HCT116 (cell line): Measurements from ENCODE around the gene INTS14. TPM values are rescaled to one million over a fixed set of nuclear protein-coding genes. Genes with fewer than 3 reads are reported as not detected.

ENCODE experiments used
- ATAC-seq: fragments of 200-7000 bp; cut with Tn5 transposase; 2 replicates; pipeline ENCODE4 v1.9.1; 2020; ENCODE audit warnings: mild to moderate bottlenecking, moderate library complexity
- BruUV-seq: library from RNA; stranded (reverse); fragments of 400-500 nt; replicated peaks from 2 replicates; lab custom pipeline; 2021; lab: Mats Ljungman, UMichigan
- CTCF ChIA-PET: fragments of 300-600 bp; sonication (Branson Sonifier 250); formaldehyde crosslinking; loops from one replicate; lab custom pipeline; 2021; ENCODE audit warnings: antibody characterized with exemption; lab: Charles Lee
- POLR2A ChIA-PET: fragments of 300-600, 350-600 bp; sonication (Branson Sonifier 250); formaldehyde crosslinking; loops from one replicate; lab custom pipeline; 2021; ENCODE audit warnings: antibody characterized with exemption; lab: Charles Lee
- RAD21 ChIA-PET, 2 experiments: fragments of 300-600 bp; sonication (Branson Sonifier 250); formaldehyde crosslinking; loops; one replicate each; lab custom pipeline; 2023; ENCODE audit warnings: low total read pairs in 2 of 2; ENCODE audit not compliant: uncharacterized antibody in 2 of 2, unreplicated experiment in 2 of 2, low non-redundant PET in 1 of 2; lab: Charles Lee
- DNase-seq: peaks from one replicate; pipeline ENCODE4 v3.0.0-alpha.2; 2010; ENCODE audit warnings: low read depth, low spot score
- H2AFZ ChIP-seq: fragments of 200-600 bp; shearing (Covaris generic), sonication (generic); 2 replicates; pipeline ENCODE4 v1.6.1; 2017; ENCODE audit warnings: low read depth, mixed run types, mixed read lengths, antibody characterized with exemption, low read length; ENCODE audit not compliant: poor library complexity, severe bottlenecking
- H3K27ac ChIP-seq: 2 replicates; pipeline ENCODE4 v1.5.1; 2012; ENCODE audit warnings: low read depth, low read length
- H3K27me3 ChIP-seq: fragments of 200-600 bp; sonication (generic); 2 replicates; pipeline ENCODE4 v1.6.1; 2016; ENCODE audit warnings: mixed run types, low read length, mixed read lengths; ENCODE audit not compliant: insufficient read depth
- H3K36me3 ChIP-seq, 2 experiments: fragments of 200-500 bp in 1 of 2; fragments of 200-600 bp in 1 of 2; sonication (Bioruptor generic) in 1 of 2; sonication (generic) in 1 of 2; 2 replicates each; pipeline versions ENCODE4 v1.5.1 to v1.6.1; 2014 to 2016; ENCODE audit warnings: low read length in 2 of 2, inconsistent platforms in 1 of 2, mixed read lengths in 1 of 2, mixed run types in 1 of 2; ENCODE audit not compliant: insufficient read depth in 2 of 2, control insufficient read depth in 1 of 2
- H3K4me1 ChIP-seq, 2 experiments: fragments of 200-600 bp in 1 of 2; sonication (generic) in 1 of 2; 2 replicates each; pipeline versions ENCODE4 v1.5.1 to v1.6.1; 2012 to 2017; ENCODE audit warnings: low read length in 2 of 2, inconsistent platforms in 1 of 2, mild to moderate bottlenecking in 1 of 2, mixed read lengths in 1 of 2, mixed run types in 1 of 2, moderate library complexity in 1 of 2; ENCODE audit not compliant: insufficient read depth in 2 of 2, control insufficient read depth in 1 of 2
- H3K4me2 ChIP-seq: fragments of 200-600 bp; sonication (generic); 2 replicates; pipeline ENCODE4 v1.6.1; 2017; ENCODE audit warnings: mixed run types, low read length, mixed read lengths
- H3K4me3 ChIP-seq, 2 experiments: fragments of 200-600 bp in 1 of 2; sonication (generic) in 1 of 2; replicated peaks in 1 of 2; 2 replicates each; pipeline ENCODE4 v1.5.1; 2011 to 2016; ENCODE audit warnings: low read length in 2 of 2, control low read depth in 1 of 2, low read depth in 1 of 2, mild to moderate bottlenecking in 1 of 2, mixed read lengths in 1 of 2, mixed run types in 1 of 2
- H3K79me2 ChIP-seq: fragments of 200-600 bp; sonication (generic); 2 replicates; pipeline ENCODE4 v1.6.1; 2017; ENCODE audit warnings: mild to moderate bottlenecking, mixed run types, low read length, moderate library complexity, mixed read lengths; ENCODE audit not compliant: insufficient read depth
- H3K9ac ChIP-seq: fragments of 200-600 bp; sonication (generic); 2 replicates; pipeline ENCODE4 v1.6.1; 2016; ENCODE audit warnings: low read length, mixed read lengths
- H3K9me2 ChIP-seq: fragments of 200-600 bp; sonication (generic), shearing (Covaris generic); 2 replicates; pipeline ENCODE4 v1.6.1; 2017; ENCODE audit warnings: mixed run types, mild to moderate bottlenecking, moderate library complexity; ENCODE audit not compliant: insufficient read depth
- H3K9me3 ChIP-seq, 2 experiments: fragments of 200-500 bp in 1 of 2; fragments of 200-600 bp in 1 of 2; sonication (Bioruptor generic) in 1 of 2; sonication (generic) in 1 of 2; 2 replicates each; pipeline ENCODE4 v1.6.1; 2014 to 2017; ENCODE audit warnings: low read length in 2 of 2, mixed read lengths in 2 of 2, inconsistent platforms in 1 of 2, low read depth in 1 of 2, mild to moderate bottlenecking in 1 of 2, mixed run types in 1 of 2, moderate library complexity in 1 of 2; ENCODE audit not compliant: control insufficient read depth in 1 of 2, insufficient read depth in 1 of 2
- H4K20me1 ChIP-seq: fragments of 200-600 bp; sonication (generic), shearing (Covaris generic); 2 replicates; pipeline ENCODE4 v1.6.1; 2017; ENCODE audit warnings: mixed run types, mild to moderate bottlenecking, moderate library complexity; ENCODE audit not compliant: insufficient read depth
- CBX3 ChIP-seq: IDR thresholded peaks from 2 replicates; pipeline ENCODE4 v1.6.1; 2012; ENCODE audit warnings: low read depth
- CEBPB ChIP-seq: IDR thresholded peaks from 2 replicates; pipeline ENCODE4 v1.6.1; 2012; ENCODE audit warnings: low read depth
- EGR1 ChIP-seq: IDR thresholded peaks from 2 replicates; pipeline ENCODE4 v1.6.1; 2012; ENCODE audit warnings: low read depth
- EZH2 ChIP-seq: fragments of 200-600 bp; sonication (generic); IDR thresholded peaks from 2 replicates; pipeline ENCODE4 v1.6.1; 2017; ENCODE audit warnings: antibody characterized with exemption, mixed run types
- EZH2phosphoT487 ChIP-seq: fragments of 200-600 bp; IDR thresholded peaks from 2 replicates; pipeline ENCODE4 v1.6.1; 2018; ENCODE audit warnings: antibody characterized with exemption, borderline replicate concordance
- JUND ChIP-seq: IDR thresholded peaks from 2 replicates; pipeline ENCODE4 v1.6.1; 2012
- POLR2A ChIP-seq: IDR thresholded peaks from 2 replicates; pipeline ENCODE4 v1.7.0; 2011; ENCODE audit warnings: borderline replicate concordance; ENCODE audit not compliant: insufficient read depth, insufficient read length; ENCODE audit errors: extremely low read depth
- SP1 ChIP-seq: IDR thresholded peaks from 2 replicates; pipeline ENCODE4 v1.6.1; 2012; ENCODE audit warnings: low read depth
- SRF ChIP-seq: IDR thresholded peaks from 2 replicates; pipeline ENCODE4 v1.6.1; 2012; ENCODE audit warnings: low read depth
- TCF7L2 ChIP-seq: IDR thresholded peaks from 2 replicates; pipeline ENCODE4 v1.7.0; 2011; ENCODE audit warnings: borderline replicate concordance, inconsistent platforms; ENCODE audit not compliant: insufficient read depth, insufficient read length; ENCODE audit errors: extremely low read depth
- ZFX ChIP-seq: fragments of 450-650 bp; IDR thresholded peaks from 2 replicates; pipeline ENCODE4 v1.6.1; 2017
- intact Hi-C: fragments of 100-400 bp; cut with micrococcal nuclease; formaldehyde crosslinking; loops from 2 replicates; pipeline ENCODE4 v1.10.0; 2022
- total RNA-seq: library from RNA; stranded (reverse); gene quantifications from one replicate; pipeline ENCODE4 v1.2.1, GENCODE V29; 2021; ENCODE audit not compliant: unreplicated experiment
- TF ChIP-seq, protein P1 (sequence below), 3 experiments: fragments of 200-600 bp in 1 of 3; sonication (generic) in 1 of 3; IDR thresholded peaks in 2 of 3; conservative IDR thresholded peaks in 1 of 3; 2 replicates each; pipeline ENCODE4 v1.5.1; 2012 to 2017; ENCODE audit warnings: low read depth in 2 of 3, low read length in 2 of 3, antibody characterized with exemption in 1 of 3, borderline replicate concordance in 1 of 3, control low read depth in 1 of 3, mild to moderate bottlenecking in 1 of 3, mixed read lengths in 1 of 3, mixed run types in 1 of 3, moderate library complexity in 1 of 3; ENCODE audit not compliant: insufficient read depth in 1 of 3
- TF ChIP-seq, protein P2 (sequence below): IDR thresholded peaks from 2 replicates; pipeline ENCODE4 v1.6.1; 2012
- TF ChIP-seq, protein P3 (sequence below): IDR thresholded peaks from 2 replicates; pipeline ENCODE4 v1.6.1; 2011; ENCODE audit warnings: mild to moderate bottlenecking, low read length, moderate library complexity; ENCODE audit not compliant: insufficient replicate concordance; ENCODE audit errors: extremely low read depth

The INTS14 gene
- total RNA-seq, 1 experiment from 2014 or later, result 50.1 TPM

DNA sequence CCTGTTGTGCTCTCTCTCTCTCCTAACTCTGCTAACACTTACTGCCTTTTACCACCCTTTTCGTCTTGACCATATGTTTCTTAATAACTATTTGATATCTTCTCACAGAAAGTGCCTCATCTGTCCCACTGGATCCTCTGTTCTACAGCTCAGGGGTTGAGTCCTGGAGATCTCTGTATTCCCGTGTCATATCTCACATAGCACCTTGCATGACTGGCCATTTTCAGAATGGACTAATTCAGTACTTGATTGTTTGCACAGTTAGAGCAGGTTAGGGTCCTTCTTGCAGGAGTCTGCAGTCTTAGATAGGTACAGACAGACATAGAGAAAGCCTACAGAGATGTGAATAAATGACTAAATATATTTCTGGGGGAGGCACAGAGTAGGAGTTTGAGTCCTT lies 59.7 kb downstream of the INTS14 start:
- no TSS peak for BruUV-seq
- H3K4me2 ChIP-seq, result no peak overlapping the region
- ATAC-seq (no peak), DNase-seq (no peak)
- no peak overlapping the region for H3K4me3 ChIP-seq
- peaks cover 82% of the 10 kb centered on the region for H3K79me2 ChIP-seq
- no peak overlapping the region for H3K27ac ChIP-seq
- H3K4me1 ChIP-seq, result no peaks in the 10 kb centered on the region
- POLR2A ChIA-PET, result no interaction called here
- H3K27me3 ChIP-seq, result no peaks in the 10 kb centered on the region
- peaks cover under 1 to 7% of the 10 kb centered on the region in 2 experiments; a peak in 2 of 4 replicates for H3K36me3 ChIP-seq
- CTCF ChIA-PET, result no interaction called here
- no peaks in the 10 kb centered on the region for H3K9me2 ChIP-seq
- no peak overlapping the region for H3K9ac ChIP-seq
- H3K9me3 ChIP-seq, result no peaks in the 10 kb centered on the region
- no peak overlapping the region for H2AFZ ChIP-seq
- peaks cover 14% of the 10 kb centered on the region; the same call in 1 of the 2 replicates for H4K20me1 ChIP-seq
- intact Hi-C loops, result no loop called here
- no peak for TF ChIP-seq EZH2phosphoT487
- TF ChIP-seq, protein P1, sequence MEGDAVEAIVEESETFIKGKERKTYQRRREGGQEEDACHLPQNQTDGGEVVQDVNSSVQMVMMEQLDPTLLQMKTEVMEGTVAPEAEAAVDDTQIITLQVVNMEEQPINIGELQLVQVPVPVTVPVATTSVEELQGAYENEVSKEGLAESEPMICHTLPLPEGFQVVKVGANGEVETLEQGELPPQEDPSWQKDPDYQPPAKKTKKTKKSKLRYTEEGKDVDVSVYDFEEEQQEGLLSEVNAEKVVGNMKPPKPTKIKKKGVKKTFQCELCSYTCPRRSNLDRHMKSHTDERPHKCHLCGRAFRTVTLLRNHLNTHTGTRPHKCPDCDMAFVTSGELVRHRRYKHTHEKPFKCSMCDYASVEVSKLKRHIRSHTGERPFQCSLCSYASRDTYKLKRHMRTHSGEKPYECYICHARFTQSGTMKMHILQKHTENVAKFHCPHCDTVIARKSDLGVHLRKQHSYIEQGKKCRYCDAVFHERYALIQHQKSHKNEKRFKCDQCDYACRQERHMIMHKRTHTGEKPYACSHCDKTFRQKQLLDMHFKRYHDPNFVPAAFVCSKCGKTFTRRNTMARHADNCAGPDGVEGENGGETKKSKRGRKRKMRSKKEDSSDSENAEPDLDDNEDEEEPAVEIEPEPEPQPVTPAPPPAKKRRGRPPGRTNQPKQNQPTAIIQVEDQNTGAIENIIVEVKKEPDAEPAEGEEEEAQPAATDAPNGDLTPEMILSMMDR (IDR thresholded peaks at IDR 0.05 in 2 of 3, conservative IDR thresholded peaks at IDR 0.05 in 1 of 3; ENCODE audit: borderline replicate concordance in 1 of 3, insufficient read depth in 1 of 3, low read depth in 2 of 3, low read length in 2 of 3), result no peak
- TF ChIP-seq POLR2A, result no peak
- TF ChIP-seq ZFX, result no peak
- RAD21 ChIA-PET, result no interaction called here

DNA sequence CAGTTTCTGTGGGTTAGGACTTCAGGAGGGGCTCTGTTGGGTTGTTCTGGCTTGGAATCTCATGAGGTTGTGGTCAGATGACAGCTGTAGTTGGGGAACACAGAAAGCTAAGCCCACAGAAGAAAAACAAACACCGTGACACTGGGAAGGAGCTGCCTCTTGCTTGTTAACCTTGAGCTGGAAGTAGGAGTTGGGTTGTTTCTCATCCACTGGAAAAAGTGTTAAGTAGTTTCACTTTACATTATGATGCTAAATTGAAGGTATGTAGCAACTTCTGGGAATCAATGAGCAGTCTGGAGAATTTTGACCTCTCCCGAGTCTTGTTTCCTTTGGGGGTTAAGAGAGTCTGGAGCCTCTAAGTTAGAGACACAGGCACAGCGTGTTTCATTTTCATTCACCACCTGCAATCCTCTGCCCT lies 60.2 kb downstream of the INTS14 start:
- intact Hi-C loops, result no loop called here
- H3K9ac ChIP-seq, result no peak overlapping the region
- H4K20me1 ChIP-seq, result peaks cover 16% of the 10 kb centered on the region; the same call in 1 of the 2 replicates
- no TSS peak for BruUV-seq
- no peaks in the 10 kb centered on the region for H3K4me1 ChIP-seq
- H3K9me3 ChIP-seq, result no peaks in the 10 kb centered on the region
- no peak overlapping the region for H2AFZ ChIP-seq
- no peak overlapping the region for H3K27ac ChIP-seq
- H3K4me3 ChIP-seq, result no peak overlapping the region
- DNase-seq, result no peak
- ChIA-PET CTCF (no interaction called here), RAD21 (no interaction called here), POLR2A (interaction anchor here (0.6 kb wide), 1 partner anchor 539 kb away, joined by 3 read pairs; no protein-coding TSS in a partner anchor)
- H3K9me2 ChIP-seq, result no peaks in the 10 kb centered on the region
- H3K4me2 ChIP-seq, result no peak overlapping the region
- H3K27me3 ChIP-seq, result no peaks in the 10 kb centered on the region
- peaks cover 0 to 7% of the 10 kb centered on the region in 2 experiments; a peak in 1 of 4 replicates for H3K36me3 ChIP-seq
- ATAC-seq, result no peak
- peaks cover 83% of the 10 kb centered on the region for H3K79me2 ChIP-seq
- TF ChIP-seq JUND (no peak), TCF7L2 (no peak), SRF (no peak), EGR1 (no peak), CEBPB (no peak), ZFX (no peak), POLR2A (no peak), SP1 (no peak), CBX3 (no peak), EZH2 (no peak)
- TF ChIP-seq, protein P2, sequence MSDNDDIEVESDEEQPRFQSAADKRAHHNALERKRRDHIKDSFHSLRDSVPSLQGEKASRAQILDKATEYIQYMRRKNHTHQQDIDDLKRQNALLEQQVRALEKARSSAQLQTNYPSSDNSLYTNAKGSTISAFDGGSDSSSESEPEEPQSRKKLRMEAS, result no peak
- TF ChIP-seq, protein P1 (IDR thresholded peaks at IDR 0.05 in 2 of 3, conservative IDR thresholded peaks at IDR 0.05 in 1 of 3; ENCODE audit: borderline replicate concordance in 1 of 3, insufficient read depth in 1 of 3, low read depth in 2 of 3, low read length in 2 of 3), result no peak
- TF ChIP-seq, protein P3, sequence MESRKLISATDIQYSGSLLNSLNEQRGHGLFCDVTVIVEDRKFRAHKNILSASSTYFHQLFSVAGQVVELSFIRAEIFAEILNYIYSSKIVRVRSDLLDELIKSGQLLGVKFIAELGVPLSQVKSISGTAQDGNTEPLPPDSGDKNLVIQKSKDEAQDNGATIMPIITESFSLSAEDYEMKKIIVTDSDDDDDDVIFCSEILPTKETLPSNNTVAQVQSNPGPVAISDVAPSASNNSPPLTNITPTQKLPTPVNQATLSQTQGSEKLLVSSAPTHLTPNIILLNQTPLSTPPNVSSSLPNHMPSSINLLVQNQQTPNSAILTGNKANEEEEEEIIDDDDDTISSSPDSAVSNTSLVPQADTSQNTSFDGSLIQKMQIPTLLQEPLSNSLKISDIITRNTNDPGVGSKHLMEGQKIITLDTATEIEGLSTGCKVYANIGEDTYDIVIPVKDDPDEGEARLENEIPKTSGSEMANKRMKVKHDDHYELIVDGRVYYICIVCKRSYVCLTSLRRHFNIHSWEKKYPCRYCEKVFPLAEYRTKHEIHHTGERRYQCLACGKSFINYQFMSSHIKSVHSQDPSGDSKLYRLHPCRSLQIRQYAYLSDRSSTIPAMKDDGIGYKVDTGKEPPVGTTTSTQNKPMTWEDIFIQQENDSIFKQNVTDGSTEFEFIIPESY, result no peak
